Endothelial cell of umbilical vein (primary cell): ENCODE data around the gene ZFR. TPM values are rescaled to one million over a fixed set of nuclear protein-coding genes. Genes with fewer than 3 reads are reported as not detected.

Experiments used
- BruUV-seq: library from RNA; stranded (reverse); fragments of 400-500 nt; replicated peaks from 2 replicates; lab custom pipeline; 2021; lab: Mats Ljungman, UMichigan
- CTCF ChIA-PET: fragments of 300-600, 350-600 bp; sonication (Branson Sonifier 250); formaldehyde crosslinking; loops from one replicate; lab custom pipeline; 2021; ENCODE audit warnings: antibody characterized with exemption, inconsistent platforms; lab: Charles Lee
- POLR2A ChIA-PET: fragments of 300-600, 350-600 bp; sonication (Branson Sonifier 250); formaldehyde crosslinking; loops from one replicate; lab custom pipeline; 2021; ENCODE audit warnings: antibody characterized with exemption, inconsistent platforms; lab: Charles Lee
- DNase-seq: peaks from one replicate; pipeline ENCODE4 v3.0.0-alpha.2; 2011; ENCODE audit warnings: low read depth, low spot score
- FAIRE-seq: peaks from 2 replicates; lab custom pipeline; 2011; peaks lifted over from hg19 to GRCh38; lab: Jason Lieb, UNC
- H2AFZ ChIP-seq: 2 replicates; pipeline ENCODE4 v1.6.0; 2012; ENCODE audit warnings: low read depth, low read length, control low read depth, inconsistent platforms
- H3K27ac ChIP-seq: 2 replicates; pipeline ENCODE4 v1.5.1; 2011; ENCODE audit warnings: low read depth, mild to moderate bottlenecking, control low read depth, low read length, moderate library complexity; ENCODE audit not compliant: insufficient read depth
- H3K27me3 ChIP-seq, 2 experiments: 2 replicates each; pipeline versions ENCODE4 v1.6.0 to v1.6.1; 2011; ENCODE audit warnings: low read length in 2 of 2, mixed read lengths in 1 of 2; ENCODE audit not compliant: control insufficient read depth in 2 of 2, insufficient read depth in 2 of 2
- H3K36me3 ChIP-seq, 2 experiments: 2 replicates in 1 of 2; 3 replicates in 1 of 2; pipeline ENCODE4 v1.5.1; 2011; ENCODE audit warnings: low read length in 2 of 2, mild to moderate bottlenecking in 1 of 2, moderate library complexity in 1 of 2; ENCODE audit not compliant: control insufficient read depth in 2 of 2, insufficient read depth in 2 of 2; ENCODE audit errors: extremely low read depth in 1 of 2
- H3K4me1 ChIP-seq: 3 replicates; pipeline ENCODE4 v1.5.1; 2011; ENCODE audit warnings: mild to moderate bottlenecking, low read length; ENCODE audit not compliant: control insufficient read depth, insufficient read depth; ENCODE audit errors: extremely low read depth
- H3K4me2 ChIP-seq: 2 replicates; pipeline ENCODE4 v1.6.1; 2011; ENCODE audit warnings: low read length, control low read depth, mixed read lengths; ENCODE audit not compliant: insufficient read depth
- H3K4me3 ChIP-seq, 3 experiments: fragments of 200-600 bp in 1 of 3; sonication (generic), shearing (Covaris generic) in 1 of 3; replicated peaks in 1 of 3; 2 replicates each; pipeline ENCODE4 v1.5.1; 2011 to 2016; ENCODE audit warnings: control low read depth in 3 of 3, low read length in 3 of 3, mild to moderate bottlenecking in 2 of 3, inconsistent platforms in 1 of 3, low read depth in 1 of 3, moderate library complexity in 1 of 3; ENCODE audit not compliant: insufficient read depth in 1 of 3
- H3K79me2 ChIP-seq: 2 replicates; pipeline ENCODE4 v1.6.0; 2012; ENCODE audit warnings: low read length, inconsistent platforms; ENCODE audit not compliant: control insufficient read depth, insufficient read depth
- H3K9ac ChIP-seq: replicated peaks from 2 replicates; pipeline ENCODE3; 2011; ENCODE audit warnings: low read length, control low read depth; ENCODE audit not compliant: insufficient read depth; ENCODE audit errors: extremely low read depth
- H3K9me1 ChIP-seq: replicated peaks from 3 replicates; pipeline ENCODE4 v1.6.0; 2011; ENCODE audit warnings: mild to moderate bottlenecking, low read length; ENCODE audit not compliant: control insufficient read depth, insufficient read depth; ENCODE audit errors: extremely low read depth
- H3K9me3 ChIP-seq: replicated peaks from 2 replicates; pipeline ENCODE4 v1.5.1; 2012; ENCODE audit warnings: low read length, inconsistent platforms; ENCODE audit not compliant: control insufficient read depth, insufficient read depth
- H4K20me1 ChIP-seq: replicated peaks from 2 replicates; pipeline ENCODE3; 2011; ENCODE audit warnings: mild to moderate bottlenecking, low read length; ENCODE audit not compliant: control insufficient read depth, insufficient read depth; ENCODE audit errors: extremely low read depth
- EZH2 ChIP-seq: IDR thresholded peaks from 2 replicates; pipeline ENCODE4 v1.6.1; 2012; ENCODE audit warnings: borderline replicate concordance, low read depth, mild to moderate bottlenecking, moderate library complexity, low read length, inconsistent platforms; ENCODE audit not compliant: severe bottlenecking
- FOS ChIP-seq: IDR thresholded peaks from 2 replicates; pipeline ENCODE4 v1.6.1; 2011; ENCODE audit warnings: mild to moderate bottlenecking, low read length, moderate library complexity, borderline replicate concordance; ENCODE audit not compliant: insufficient read depth
- GATA2 ChIP-seq: IDR thresholded peaks from 2 replicates; pipeline ENCODE4 v1.7.0; 2011; ENCODE audit warnings: low read depth, mild to moderate bottlenecking, moderate library complexity, mixed read lengths, low read length; ENCODE audit not compliant: insufficient read length, insufficient read depth
- JUN ChIP-seq: IDR thresholded peaks from 2 replicates; pipeline ENCODE4 v1.6.1; 2011; ENCODE audit warnings: borderline replicate concordance, low read depth; ENCODE audit not compliant: insufficient read length, insufficient read depth
- MYC ChIP-seq: IDR thresholded peaks from one replicate; pipeline ENCODE4 v1.6.1; 2011; ENCODE audit warnings: mild to moderate bottlenecking, low read depth, low read length
- POLR2A ChIP-seq: IDR thresholded peaks from 2 replicates; pipeline ENCODE4 v1.6.1; 2012; ENCODE audit warnings: low read depth, mild to moderate bottlenecking, control low read depth, low read length
- POLR2AphosphoS5 ChIP-seq: IDR thresholded peaks from 2 replicates; pipeline ENCODE4 v1.6.1; 2012; ENCODE audit warnings: low read depth, mild to moderate bottlenecking, control low read depth, low read length, moderate library complexity; ENCODE audit not compliant: insufficient read depth
- dilution Hi-C: fragments of 300-500 bp; cut with MboI; formaldehyde crosslinking; loops from one replicate; pipeline ENCODE4 v1.15.0; 2019; ENCODE audit warnings: low sequenced_read_pairs; ENCODE audit not compliant: extremely low pct_ligation_motif_present
- intact Hi-C: fragments of 100-400 bp; cut with micrococcal nuclease; formaldehyde crosslinking; loops from one replicate; pipeline ENCODE4 v1.10.0; 2022
- polyA plus RNA-seq, 4 experiments: library from polyadenylated mRNA; depleted of rRNA in 3 of 4; stranded (reverse) in 3 of 4; unstranded in 1 of 4; fragments of >200 nt; gene quantifications; 2 replicates each; pipeline versions ENCODE4 v1.2.1 to v1.2.3, GENCODE V29; 2011 to 2012; ENCODE audit warnings: missing spikeins in 1 of 4
- total RNA-seq: library from RNA; stranded (reverse); gene quantifications from 2 replicates; pipeline ENCODE4 v1.2.3, GENCODE V29; 2021
- TF ChIP-seq, protein P1 (sequence below): IDR thresholded peaks from 2 replicates; pipeline ENCODE4 v1.6.1; 2011; ENCODE audit not compliant: insufficient read depth, insufficient read length
- TF ChIP-seq, protein P2 (sequence below), 2 donors: IDR thresholded peaks; 1 replicate in 1 of 2; 2 replicates in 1 of 2; pipeline ENCODE4 v1.5.1; 2011; ENCODE audit warnings: low read length in 2 of 2, mild to moderate bottlenecking in 2 of 2, moderate library complexity in 2 of 2, control low read depth in 1 of 2, inconsistent platforms in 1 of 2, low read depth in 1 of 2; ENCODE audit not compliant: insufficient read depth in 1 of 2; ENCODE audit errors: extremely low read depth in 1 of 2

Gene ZFR
- total and polyA plus RNA-seq, 2 donors (not counting 3 experiments of a cell fraction or from before 2014, with no cell fraction given) = 60.1 to 79.4 TPM

- H3K9me3 ChIP-seq = no peaks in the 10 kb centered on the region
- POLR2A ChIA-PET = interaction anchor here (1.7 kb wide), 1 partner anchor 99 kb away, joined by 6 read pairs; no protein-coding TSS in a partner anchor
- FAIRE-seq = no peak
Observed at GRCh38 chr5:32490972-32491557, 46.5 kb upstream of the ZFR start.

More at GRCh38 chr5:32490972-32491557, 46.5 kb upstream of the ZFR start:
- no peaks in the 10 kb centered on the region for H3K36me3 ChIP-seq
- H4K20me1 ChIP-seq = no peaks in the 10 kb centered on the region
- H3K27ac ChIP-seq = no peak overlapping the region
- H3K9me1 ChIP-seq = no peaks in the 10 kb centered on the region
- no peaks in the 10 kb centered on the region for H3K27me3 ChIP-seq
- BruUV-seq = no TSS peak
- dilution Hi-C loops (no loop called here), intact Hi-C loops (no loop called here)
- no peak for TF ChIP-seq JUN
- no peak for TF ChIP-seq MYC
- no peak for TF ChIP-seq POLR2A
- TF ChIP-seq POLR2AphosphoS5 = no peak
- TF ChIP-seq, protein P1, sequence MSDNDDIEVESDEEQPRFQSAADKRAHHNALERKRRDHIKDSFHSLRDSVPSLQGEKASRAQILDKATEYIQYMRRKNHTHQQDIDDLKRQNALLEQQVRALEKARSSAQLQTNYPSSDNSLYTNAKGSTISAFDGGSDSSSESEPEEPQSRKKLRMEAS = no peak
- TF ChIP-seq FOS = no peak
- no peak for TF ChIP-seq GATA2
- no peak for TF ChIP-seq EZH2
- TF ChIP-seq, protein P2, sequence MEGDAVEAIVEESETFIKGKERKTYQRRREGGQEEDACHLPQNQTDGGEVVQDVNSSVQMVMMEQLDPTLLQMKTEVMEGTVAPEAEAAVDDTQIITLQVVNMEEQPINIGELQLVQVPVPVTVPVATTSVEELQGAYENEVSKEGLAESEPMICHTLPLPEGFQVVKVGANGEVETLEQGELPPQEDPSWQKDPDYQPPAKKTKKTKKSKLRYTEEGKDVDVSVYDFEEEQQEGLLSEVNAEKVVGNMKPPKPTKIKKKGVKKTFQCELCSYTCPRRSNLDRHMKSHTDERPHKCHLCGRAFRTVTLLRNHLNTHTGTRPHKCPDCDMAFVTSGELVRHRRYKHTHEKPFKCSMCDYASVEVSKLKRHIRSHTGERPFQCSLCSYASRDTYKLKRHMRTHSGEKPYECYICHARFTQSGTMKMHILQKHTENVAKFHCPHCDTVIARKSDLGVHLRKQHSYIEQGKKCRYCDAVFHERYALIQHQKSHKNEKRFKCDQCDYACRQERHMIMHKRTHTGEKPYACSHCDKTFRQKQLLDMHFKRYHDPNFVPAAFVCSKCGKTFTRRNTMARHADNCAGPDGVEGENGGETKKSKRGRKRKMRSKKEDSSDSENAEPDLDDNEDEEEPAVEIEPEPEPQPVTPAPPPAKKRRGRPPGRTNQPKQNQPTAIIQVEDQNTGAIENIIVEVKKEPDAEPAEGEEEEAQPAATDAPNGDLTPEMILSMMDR (IDR thresholded peaks at IDR 0.05; ENCODE audit: extremely low read depth in 1 of 2, insufficient read depth in 1 of 2, low read depth in 1 of 2, low read length in 2 of 2) = no peak
- DNase-seq = no peak
- H2AFZ ChIP-seq = no peak overlapping the region
- H3K79me2 ChIP-seq = no peaks in the 10 kb centered on the region
- no peaks in the 10 kb centered on the region for H3K4me1 ChIP-seq
- H3K4me2 ChIP-seq = no peak overlapping the region
- CTCF ChIA-PET = interaction anchor here (1.0 to 7.1 kb wide), 13 partner anchors 14 to 933 kb away, joined by 3 to 381 read pairs (median 8); partner anchors contain the start of gene SUB1
- H3K9ac ChIP-seq = no peak overlapping the region
- H3K4me3 ChIP-seq = no peak overlapping the region
